Heart right ventricle (tissue), 16 donors: ENCODE results near the gene ALDH1A3. TPM values are rescaled to one million over a fixed set of nuclear protein-coding genes. Genes with fewer than 3 reads are reported as not detected.

Source experiments
- ATAC-seq, 8 donors: fragments of 200-7000 bp; cut with Tn5 transposase; one replicate each; pipeline ENCODE4 v1.9.1; 2020; ENCODE audit warnings: mild to moderate bottlenecking in 8 of 8, moderate library complexity in 8 of 8, moderate number of reproducible peaks in 1 of 8
- DNase-seq, 2 donors: peaks; one replicate each; pipeline ENCODE4 v3.0.0-alpha.2; 2020
- H3K27ac ChIP-seq, 10 donors: fragments of 200-600 bp; sonication (generic) in 2 of 10; one replicate each; pipeline versions ENCODE4 v1.5.0 to v1.8.0; 2020 to 2022; ENCODE audit warnings: mild to moderate bottlenecking in 3 of 10
- H3K27me3 ChIP-seq, 7 donors: fragments of 200-600 bp; one replicate each; pipeline ENCODE4 v1.8.0; 2021 to 2022; ENCODE audit warnings: mild to moderate bottlenecking in 2 of 7
- H3K36me3 ChIP-seq, 9 donors: fragments of 200-600 bp; sonication (generic) in 1 of 9; one replicate each; pipeline versions ENCODE4 v1.5.0 to v1.8.0; 2020 to 2022; ENCODE audit warnings: mild to moderate bottlenecking in 2 of 9
- H3K4me1 ChIP-seq, 9 donors: fragments of 200-600 bp; sonication (generic) in 1 of 9; one replicate each; pipeline versions ENCODE4 v1.5.0 to v1.8.0; 2020 to 2022; ENCODE audit warnings: mild to moderate bottlenecking in 4 of 9
- H3K4me3 ChIP-seq, 10 donors: fragments of 200-600 bp; sonication (generic) in 2 of 10; one replicate each; pipeline versions ENCODE4 v1.5.0 to v1.8.0; 2020 to 2022; ENCODE audit warnings: mild to moderate bottlenecking in 7 of 10, moderate library complexity in 2 of 10
- H3K9me3 ChIP-seq, 11 donors: fragments of 200-600 bp in 10 of 11; sonication (generic) in 2 of 11; one replicate each; pipeline versions ENCODE4 v1.5.0 to v1.8.0; 2013 to 2022; ENCODE audit warnings: mild to moderate bottlenecking in 2 of 11, control low read depth in 1 of 11, moderate library complexity in 1 of 11
- CTCF ChIP-seq, 9 donors: fragments of 200-600 bp; sonication (generic) in 2 of 9; IDR thresholded peaks; one replicate each; pipeline versions ENCODE4 v1.5.0 to v1.8.0; 2021 to 2022; ENCODE audit warnings: antibody characterized with exemption in 9 of 9, mild to moderate bottlenecking in 5 of 9, moderate library complexity in 1 of 9
- WGBS, 2 donors: extraction: QIAGEN DNeasy Blood & Tissue Kit; methylation state at CpG; one replicate each; pipeline ENCODE4 v1.1.7; 2013; ENCODE audit warnings: inconsistent platforms in 1 of 2; 5-methylcytosine and 5-hydroxymethylcytosine counted together
- intact Hi-C, 10 donors: fragments of 100-400 bp; cut with DNase I; formaldehyde crosslinking; loops; one replicate each; pipeline versions ENCODE4 v1.11.1 to v1.14.2; 2022
- polyA plus RNA-seq, 2 donors: library from polyadenylated mRNA; stranded (reverse); fragments of 200-250 nt; gene quantifications; one replicate each; pipeline ENCODE4 v1.2.3, GENCODE V29; 2013
- total RNA-seq, 10 donors: library from RNA; stranded (reverse); fragmentation: NEBNext Ultra II Directional in 3 of 10; extraction: Animal tissue kit (Norgen Biotek cat#: 25700) in 3 of 10; gene quantifications; one replicate each; pipeline versions ENCODE4 v1.2.1 to v1.2.4, GENCODE V29; 2021 to 2023
- donor health status: Arrhythmogenic right ventricular cardiomyopathy.
- donor health status: ischemic (EF 13 %, LVEDD 7.1; RV severe dilation, severe dysfunction).
- donor health status: healthy with polysubstance abuse.
- donor health status: DM: no; HTN: yes; CAD: no.
- donor health status: DM: no; HTN: no; CAD: no.
- donor health status: ischemic (EF 25% LVEDD 6.9; RV normal size, moderate dysfunction).
- donor health status: ischemic (EF 25% LVEDD 5.7; RV mildly dilated, moderate dysfunction).
- donor health status: healthy.
- donor health status: DM: yes; HTN: yes; CAD: no.
- donor health status: Ischemic cardiomyopathy.
- donor health status: ischemic (EF 35%, LVEDD 5.7; RV mildly dilated, moderate dysfunction).
- donor health status: nonischemic (EF 11% LVEDD 7.7; RV severe dilation, severe dysfunction).
- donor health status: DM: yes; HTN: yes; CAD: no.
- donor health status: PGD.
- donor health status: ischemic (EF 29% LVEDD 5.4; RV normal size, mild dysfunction).
- donor health status: nonischemic (EF 23%, LVEDD 6.1; RV moderate dilation, normal function).

The ALDH1A3 gene
- total and polyA plus RNA-seq, 12 donors = 0.96 to 24.9 (median 2.3) TPM

GRCh38 chr15:100901296-100901695, 21.7 kb downstream of the ALDH1A3 start:
- H3K9me3 ChIP-seq = peaks cover 0 to 5% (median 0%) of the 10 kb centered on the region in 11 donors
- WGBS, 2 donors = 51 to 70% methylated on average over 3 of the region's 3 CpGs
- ATAC-seq = no peak

GRCh38 chr15:100901702-100902435, 22.2 kb downstream of the ALDH1A3 start:
- Histone ChIP-seq H3K9me3 (peaks cover 0 to 5% (median 0%) of the 10 kb centered on the region in 11 donors), H3K4me3 (peak overlapping the region in 7 of 10 donors; percentile 4 to 50 (median 34)), H3K36me3 (peaks cover 0 to 19% (median 0%) of the 10 kb centered on the region in 9 donors), H3K4me1 (peaks cover 0 to 51% (median 40%) of the 10 kb centered on the region in 9 donors), H3K27me3 (peaks cover 0 to 6% (median 0%) of the 10 kb centered on the region in 7 donors), H3K27ac (peak overlapping the region; percentile 9 to 90 (median 72))
- DNase-seq = no peak
- WGBS, 2 donors = 57 to 64% methylated on average over 14 of the region's 14 CpGs
- TF ChIP-seq CTCF (IDR thresholded peaks at IDR 0.05) = no peak
- intact Hi-C loops = no loop called here
- no peak for ATAC-seq

More at GRCh38 chr15:100901296-100901695, 21.7 kb downstream of the ALDH1A3 start:
- Histone ChIP-seq H3K4me1 (peaks cover 0 to 51% (median 40%) of the 10 kb centered on the region in 9 donors), H3K4me3 (no peak overlapping the region), H3K36me3 (peaks cover 0 to 17% (median 0%) of the 10 kb centered on the region in 9 donors), H3K27me3 (peaks cover 0 to 9% (median 0%) of the 10 kb centered on the region in 7 donors), H3K27ac (peak overlapping the region in 7 of 10 donors; percentile 65 to 90 (median 83))
- intact Hi-C loops = no loop called here
- no peak for DNase-seq
- no peak for TF ChIP-seq CTCF (IDR thresholded peaks at IDR 0.05)

GRCh38 chr15:100902436-100903167, 23.0 kb downstream of the ALDH1A3 start:
- Histone ChIP-seq H3K36me3 (peaks cover 0 to 20% (median 0%) of the 10 kb centered on the region in 9 donors), H3K27me3 (peaks cover 0 to 3% (median 0%) of the 10 kb centered on the region in 7 donors), H3K4me1 (peaks cover 0 to 51% (median 40%) of the 10 kb centered on the region in 9 donors), H3K9me3 (peaks cover 0 to 5% (median 0%) of the 10 kb centered on the region in 11 donors), H3K27ac (peak overlapping the region; percentile 9 to 90 (median 72)), H3K4me3 (peak overlapping the region in 7 of 10 donors; percentile 4 to 50 (median 34))
- no peak for TF ChIP-seq CTCF (IDR thresholded peaks at IDR 0.05)
- ATAC-seq = peak; percentile 87 to 95 (median 92)
- peak; percentile 58 to 85 for DNase-seq
- 35 to 47% methylated on average over 22 of the region's 22 CpGs for WGBS, 2 donors
- intact Hi-C loops = no loop called here

- intact Hi-C loops = no loop called here
- H3K27me3 ChIP-seq = peaks cover 0 to 4% (median 0%) of the 10 kb centered on the region in 7 donors
- 54 to 59% methylated on average over 3 of the region's 3 CpGs for WGBS, 2 donors
- peak overlapping the region in 7 of 10 donors; percentile 65 to 90 (median 83) for H3K27ac ChIP-seq
- DNase-seq (no peak), ATAC-seq (no peak)
- H3K4me3 ChIP-seq = no peak overlapping the region
- peaks cover 0 to 19% (median 0%) of the 10 kb centered on the region in 9 donors for H3K36me3 ChIP-seq
- TF ChIP-seq CTCF (IDR thresholded peaks at IDR 0.05) = no peak
- H3K4me1 ChIP-seq = peaks cover 0 to 51% (median 40%) of the 10 kb centered on the region in 9 donors
- peaks cover 0 to 5% (median 0%) of the 10 kb centered on the region in 11 donors for H3K9me3 ChIP-seq
These were observed 23.5 kb downstream of the ALDH1A3 start for GRCh38 chr15:100903168-100903554.
